ENCODE data around the gene ARMC12. TPM values are rescaled to one million over a fixed set of nuclear protein-coding genes. Genes with fewer than 3 reads are reported as not detected.

The ARMC12 gene
- total RNA-seq, 2 experiments from 2014 or later = 1.0 to 1.1 TPM

GRCh38 chr6:35728683-35729678 lies 7.9 kb upstream of the ARMC12 start:
- H3K4me3 Mint-ChIP-seq = peak overlapping the region; percentile 67
- ATAC-seq (no peak), DNase-seq (peak; percentile 65)
- no peaks in the 10 kb centered on the region for H3K36me3 Mint-ChIP-seq (ENCODE audit: low read depth)
- POLR2A ChIA-PET = interaction anchor here (0.7 to 8.1 kb wide), 8 partner anchors 14 to 1770 kb away, joined by 3 to 95 read pairs (median 3); partner anchors contain the start of genes FKBP5 and RPL10A
- CTCF ChIA-PET = interaction anchor here (0.9 to 2.1 kb wide), 7 partner anchors 8 to 130 kb away, joined by 3 to 10 read pairs (median 5); partner anchors contain the start of gene ARMC12
- peaks cover 83% of the 10 kb centered on the region for H3K4me1 Mint-ChIP-seq (ENCODE audit: low read depth)
- H3K27me3 Mint-ChIP-seq = no peaks in the 10 kb centered on the region
- H3K27ac Mint-ChIP-seq = peak overlapping the region; percentile 94
- H3K9me3 Mint-ChIP-seq = no peaks in the 10 kb centered on the region
- intact Hi-C loops (cut with micrococcal nuclease) = loop anchor here (1.0 to 5.0 kb wide), 2 partner anchors 19 to 62 kb away; no protein-coding TSS in a partner anchor
- TF ChIP-seq, protein P1, sequence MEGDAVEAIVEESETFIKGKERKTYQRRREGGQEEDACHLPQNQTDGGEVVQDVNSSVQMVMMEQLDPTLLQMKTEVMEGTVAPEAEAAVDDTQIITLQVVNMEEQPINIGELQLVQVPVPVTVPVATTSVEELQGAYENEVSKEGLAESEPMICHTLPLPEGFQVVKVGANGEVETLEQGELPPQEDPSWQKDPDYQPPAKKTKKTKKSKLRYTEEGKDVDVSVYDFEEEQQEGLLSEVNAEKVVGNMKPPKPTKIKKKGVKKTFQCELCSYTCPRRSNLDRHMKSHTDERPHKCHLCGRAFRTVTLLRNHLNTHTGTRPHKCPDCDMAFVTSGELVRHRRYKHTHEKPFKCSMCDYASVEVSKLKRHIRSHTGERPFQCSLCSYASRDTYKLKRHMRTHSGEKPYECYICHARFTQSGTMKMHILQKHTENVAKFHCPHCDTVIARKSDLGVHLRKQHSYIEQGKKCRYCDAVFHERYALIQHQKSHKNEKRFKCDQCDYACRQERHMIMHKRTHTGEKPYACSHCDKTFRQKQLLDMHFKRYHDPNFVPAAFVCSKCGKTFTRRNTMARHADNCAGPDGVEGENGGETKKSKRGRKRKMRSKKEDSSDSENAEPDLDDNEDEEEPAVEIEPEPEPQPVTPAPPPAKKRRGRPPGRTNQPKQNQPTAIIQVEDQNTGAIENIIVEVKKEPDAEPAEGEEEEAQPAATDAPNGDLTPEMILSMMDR (IDR thresholded peaks at IDR 0.05) = peak; percentile 40

DNA sequence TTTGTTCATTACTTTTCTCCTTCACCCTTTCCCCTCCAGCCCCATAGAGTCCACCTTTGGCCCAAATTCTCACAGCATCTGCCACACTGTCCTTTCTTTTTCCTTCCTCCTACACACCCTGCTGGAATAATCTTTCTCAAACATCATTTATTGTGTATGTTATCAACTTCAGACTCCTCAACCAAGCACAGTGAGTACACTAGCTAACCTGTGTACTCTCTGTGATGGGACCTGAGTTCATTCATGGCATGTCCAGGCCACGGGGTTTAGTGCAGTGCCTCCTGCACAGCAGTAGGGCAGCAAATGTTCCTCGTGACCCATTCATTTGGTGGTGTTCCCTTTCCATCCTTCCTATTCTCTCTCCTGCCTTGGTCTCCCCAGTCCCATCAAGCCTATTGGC lies 7.1 kb upstream of the ARMC12 start:
- peak overlapping the region; percentile 94 for H3K27ac Mint-ChIP-seq
- TF ChIP-seq, protein P1 (IDR thresholded peaks at IDR 0.05) = no peak
- no peaks in the 10 kb centered on the region for H3K9me3 Mint-ChIP-seq
- no peak for ATAC-seq
- intact Hi-C loops (cut with micrococcal nuclease) = loop anchor here (1.0 to 5.0 kb wide), 2 partner anchors 19 to 62 kb away; no protein-coding TSS in a partner anchor
- H3K4me1 Mint-ChIP-seq (ENCODE audit: low read depth) = peaks cover 79% of the 10 kb centered on the region
- ChIA-PET CTCF (interaction anchor here (1.4 to 2.1 kb wide), 2 partner anchors 128 to 131 kb away, joined by 4 to 7 read pairs; no protein-coding TSS in a partner anchor), POLR2A (interaction anchor here (0.9 to 8.1 kb wide), 2 partner anchors 15 to 119 kb away, joined by 3 to 95 read pairs; no protein-coding TSS in a partner anchor)
- no peaks in the 10 kb centered on the region for H3K27me3 Mint-ChIP-seq
- no peaks in the 10 kb centered on the region for H3K36me3 Mint-ChIP-seq (ENCODE audit: low read depth)
- DNase-seq = peak; percentile 8
- H3K4me3 Mint-ChIP-seq = no peak overlapping the region

DNA sequence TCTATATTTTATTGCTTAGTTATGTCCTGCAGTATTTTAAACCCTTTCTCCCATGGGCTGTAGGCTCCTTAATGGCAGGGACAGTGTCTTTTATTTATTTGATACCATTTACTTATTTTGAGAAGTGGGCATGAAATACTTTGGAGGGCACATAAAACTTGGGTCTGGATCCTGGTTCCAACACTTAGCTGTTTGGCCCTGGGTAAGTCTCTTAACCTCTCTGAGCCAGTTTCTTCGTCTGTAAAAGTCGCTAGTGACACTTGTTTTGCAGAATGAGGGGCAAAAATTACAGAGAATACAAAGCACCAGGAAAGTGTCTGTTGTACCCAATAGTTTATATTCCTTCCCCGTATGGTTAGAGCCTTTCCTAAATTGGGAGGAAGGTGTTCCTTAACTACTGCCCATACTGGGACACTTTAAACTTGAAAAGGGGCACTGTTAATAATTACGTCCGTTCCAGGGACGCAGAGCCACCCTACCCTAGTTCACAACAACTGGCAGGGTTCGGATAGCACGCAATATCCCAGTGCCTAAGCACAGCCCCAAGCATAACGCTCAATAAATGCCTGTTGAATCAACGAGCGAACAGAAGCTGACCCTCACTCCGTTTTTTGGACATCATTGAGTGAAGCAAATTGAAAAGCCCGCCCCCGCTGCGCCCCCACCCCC lies 6.0 kb upstream of the ARMC12 start:
- intact Hi-C loops (cut with micrococcal nuclease) = no loop called here

DNA sequence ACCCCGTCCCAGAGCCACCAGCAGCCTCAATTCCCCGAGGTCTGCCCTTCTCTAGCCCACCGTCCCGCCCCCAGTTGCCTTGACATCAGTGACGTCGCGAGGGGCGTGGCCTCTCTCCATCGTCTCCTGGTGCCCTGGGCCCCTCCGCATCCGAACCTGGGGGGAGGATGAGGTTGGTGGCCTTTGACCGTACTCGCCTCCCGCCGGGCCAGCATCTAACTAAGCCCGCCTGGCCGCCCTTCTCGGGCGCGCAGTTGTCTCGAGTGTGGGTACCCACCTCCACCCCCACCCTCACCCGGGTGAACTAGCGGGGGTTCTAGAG lies 5.5 kb upstream of the ARMC12 start:
- POLR2A ChIA-PET = interaction anchor here (1.4 to 8.1 kb wide), 9 partner anchors 16 to 160 kb away, joined by 3 to 95 read pairs (median 6); partner anchors contain the start of gene FKBP5
- intact Hi-C loops (cut with micrococcal nuclease) = no loop called here
- peak; percentile 99 for DNase-seq
- CTCF ChIA-PET = interaction anchor here (1.0 to 3.5 kb wide), 8 partner anchors 11 to 434 kb away, joined by 3 to 20 read pairs (median 4); partner anchors contain the start of gene DEF6
- H3K4me1 Mint-ChIP-seq (ENCODE audit: low read depth) = peaks cover 76% of the 10 kb centered on the region
- H3K9me3 Mint-ChIP-seq = no peaks in the 10 kb centered on the region
- TF ChIP-seq, protein P1 (IDR thresholded peaks at IDR 0.05) = no peak
- peak overlapping the region; percentile 81 for H3K4me3 Mint-ChIP-seq
- peak overlapping the region; percentile 94 for H3K27ac Mint-ChIP-seq
- no peaks in the 10 kb centered on the region for H3K36me3 Mint-ChIP-seq (ENCODE audit: low read depth)
- peak; percentile 60 for ATAC-seq
- H3K27me3 Mint-ChIP-seq = no peaks in the 10 kb centered on the region

More for the DNA sequence above, 6.0 kb upstream of the ARMC12 start:
- CTCF ChIA-PET = interaction anchor here (1.3 to 3.5 kb wide), 5 partner anchors 44 to 433 kb away, joined by 3 to 20 read pairs (median 8); partner anchors contain the start of gene DEF6
- no peaks in the 10 kb centered on the region for H3K27me3 Mint-ChIP-seq
- peaks cover 76% of the 10 kb centered on the region for H3K4me1 Mint-ChIP-seq (ENCODE audit: low read depth)
- DNase-seq (no peak), ATAC-seq (peak; percentile 1)
- peak overlapping the region; percentile 94 for H3K27ac Mint-ChIP-seq
- POLR2A ChIA-PET = interaction anchor here (1.4 to 8.1 kb wide), 6 partner anchors 16 to 111 kb away, joined by 3 to 95 read pairs (median 10); partner anchors contain the start of gene FKBP5
- H3K36me3 Mint-ChIP-seq (ENCODE audit: low read depth) = no peaks in the 10 kb centered on the region
- H3K9me3 Mint-ChIP-seq = no peaks in the 10 kb centered on the region
- H3K4me3 Mint-ChIP-seq = peak overlapping the region; percentile 81
- TF ChIP-seq, protein P1 (IDR thresholded peaks at IDR 0.05) = no peak

Data from activated CD8-positive, alpha-beta T cell treated with anti-CD3 and anti-CD28 coated beads for 36 hours (primary cell).